ENCODE measurements around the gene CCR6.
A peak's percentile ranks its signal among the peaks of the same experiment; 100 is the strongest.

CCR6 gene

GRCh38 chr6:167122041-167122826 is 662 bp upstream of the CCR6 start:
- DNase-seq = no peak

GRCh38 chr6:167124753-167125152 is 1.9 kb downstream of the CCR6 start:
- DNase-seq = no peak

GRCh38 chr6:167125410-167125809 is 2.5 kb downstream of the CCR6 start:
- DNase-seq = peak; percentile 22

- no peak for DNase-seq
These were observed 3.0 kb downstream of the CCR6 start for GRCh38 chr6:167125855-167126349.

GRCh38 chr6:167127785-167128531 is 5.1 kb downstream of the CCR6 start:
- no peak for DNase-seq

GRCh38 chr6:167129159-167129558 is 6.3 kb downstream of the CCR6 start:
- DNase-seq = no peak

GRCh38 chr6:167129562-167129961 is 6.7 kb downstream of the CCR6 start:
- DNase-seq = no peak

GRCh38 chr6:167130008-167130677 is 7.2 kb downstream of the CCR6 start:
- no peak for DNase-seq

- no peak for DNase-seq
These were observed 8.1 kb downstream of the CCR6 start for GRCh38 chr6:167130712-167131684.

- no peak for DNase-seq
These were observed 11.8 kb downstream of the CCR6 start for GRCh38 chr6:167134448-167135328.

GRCh38 chr6:167136376-167136775 is 13.5 kb downstream of the CCR6 start:
- no peak for DNase-seq

GRCh38 chr6:167137081-167137480 is 14.2 kb downstream of the CCR6 start:
- DNase-seq = peak; percentile 58

- DNase-seq = no peak
These were observed 15.0 kb downstream of the CCR6 start for GRCh38 chr6:167137881-167138280.

GRCh38 chr6:167139761-167140160 is 16.9 kb downstream of the CCR6 start:
- no peak for DNase-seq

GRCh38 chr6:167140589-167141474 is 17.9 kb downstream of the CCR6 start:
- no peak for DNase-seq

- DNase-seq = peak; percentile 53
These were observed 19.0 kb downstream of the CCR6 start for GRCh38 chr6:167141667-167142432.

- no peak for DNase-seq
These were observed 19.5 kb downstream of the CCR6 start for GRCh38 chr6:167142433-167142761.

GRCh38 chr6:167143041-167143440 is 20.1 kb downstream of the CCR6 start:
- no peak for DNase-seq

GRCh38 chr6:167145461-167145860 is 22.6 kb downstream of the CCR6 start:
- DNase-seq = no peak

GRCh38 chr6:167146135-167146534 is 23.2 kb downstream of the CCR6 start:
- DNase-seq = no peak

Measured in hematopoietic multipotent progenitor cell treated with erythropoietin and hydrocortisone succinate and interleukin-3 and kit ligand, for 4 days (in vitro differentiated cells).